PC-3 (cell line): Measurements from ENCODE around the gene ARVCF.

Experiments
- CTCF ChIP-seq: fragments of 300-600 bp; sonication (generic); conservative IDR thresholded peaks from 2 replicates; pipeline ENCODE4 v1.5.1; 2017; ENCODE audit warnings: antibody characterized with exemption, low read depth, mild to moderate bottlenecking, low read length
- EZH2 ChIP-seq: fragments of 300-600 bp; sonication (generic); IDR thresholded peaks from one replicate; pipeline ENCODE4 v1.6.1; 2017; ENCODE audit warnings: antibody characterized with exemption, mild to moderate bottlenecking, low read length; ENCODE audit not compliant: unreplicated experiment
- EZH2phosphoT487 ChIP-seq: fragments of 300-600 bp; sonication (generic); IDR thresholded peaks from 2 replicates; pipeline ENCODE4 v1.6.1; 2018; ENCODE audit warnings: mild to moderate bottlenecking, antibody characterized with exemption, low read length, borderline replicate concordance

GRCh38 chr22:19960491-19961200 lies 56.0 kb downstream of the ARVCF start:
- TF ChIP-seq CTCF (no peak), EZH2 (no peak), EZH2phosphoT487 (no peak)
